Measurements from ENCODE around the gene MAP2K5. TPM values are rescaled to one million over a fixed set of nuclear protein-coding genes. Genes with fewer than 3 reads are reported as not detected.

Gene MAP2K5
- total RNA-seq, 4 donors from 2014 or later = 7.2 to 14.2 (median 9.3) TPM

DNA sequence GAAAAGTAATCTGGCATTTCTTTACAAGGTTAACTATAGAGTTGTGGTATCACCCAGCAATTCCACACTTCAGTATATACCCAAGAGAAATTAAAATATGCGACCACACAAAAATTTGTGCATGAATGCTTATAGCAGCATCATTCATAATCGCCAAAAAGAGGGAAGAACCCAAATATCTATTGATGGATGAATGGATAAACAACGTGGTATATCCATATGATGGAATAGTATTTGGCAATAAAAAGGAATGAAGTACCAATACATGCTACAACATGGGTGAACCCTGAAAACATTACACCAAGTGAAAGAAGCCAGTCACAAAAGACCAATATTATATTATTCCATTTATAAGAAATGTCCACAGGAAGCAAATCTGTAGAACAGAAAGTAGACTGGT is 274.2 kb downstream of the MAP2K5 start:
- DNase-seq (ENCODE audit: low spot score) (no peak), ATAC-seq (ENCODE audit: low FRiP score) (no peak)
- TF ChIP-seq, protein P1, sequence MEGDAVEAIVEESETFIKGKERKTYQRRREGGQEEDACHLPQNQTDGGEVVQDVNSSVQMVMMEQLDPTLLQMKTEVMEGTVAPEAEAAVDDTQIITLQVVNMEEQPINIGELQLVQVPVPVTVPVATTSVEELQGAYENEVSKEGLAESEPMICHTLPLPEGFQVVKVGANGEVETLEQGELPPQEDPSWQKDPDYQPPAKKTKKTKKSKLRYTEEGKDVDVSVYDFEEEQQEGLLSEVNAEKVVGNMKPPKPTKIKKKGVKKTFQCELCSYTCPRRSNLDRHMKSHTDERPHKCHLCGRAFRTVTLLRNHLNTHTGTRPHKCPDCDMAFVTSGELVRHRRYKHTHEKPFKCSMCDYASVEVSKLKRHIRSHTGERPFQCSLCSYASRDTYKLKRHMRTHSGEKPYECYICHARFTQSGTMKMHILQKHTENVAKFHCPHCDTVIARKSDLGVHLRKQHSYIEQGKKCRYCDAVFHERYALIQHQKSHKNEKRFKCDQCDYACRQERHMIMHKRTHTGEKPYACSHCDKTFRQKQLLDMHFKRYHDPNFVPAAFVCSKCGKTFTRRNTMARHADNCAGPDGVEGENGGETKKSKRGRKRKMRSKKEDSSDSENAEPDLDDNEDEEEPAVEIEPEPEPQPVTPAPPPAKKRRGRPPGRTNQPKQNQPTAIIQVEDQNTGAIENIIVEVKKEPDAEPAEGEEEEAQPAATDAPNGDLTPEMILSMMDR (IDR thresholded peaks at IDR 0.05) = no peak

- DNase-seq (ENCODE audit: low spot score) = no peak
- TF ChIP-seq, protein P1 (IDR thresholded peaks at IDR 0.05) = no peak
- ATAC-seq (ENCODE audit: low FRiP score) = no peak
Measured at GRCh38 chr15:67818464-67818863, 276.0 kb downstream of the MAP2K5 start.

DNA sequence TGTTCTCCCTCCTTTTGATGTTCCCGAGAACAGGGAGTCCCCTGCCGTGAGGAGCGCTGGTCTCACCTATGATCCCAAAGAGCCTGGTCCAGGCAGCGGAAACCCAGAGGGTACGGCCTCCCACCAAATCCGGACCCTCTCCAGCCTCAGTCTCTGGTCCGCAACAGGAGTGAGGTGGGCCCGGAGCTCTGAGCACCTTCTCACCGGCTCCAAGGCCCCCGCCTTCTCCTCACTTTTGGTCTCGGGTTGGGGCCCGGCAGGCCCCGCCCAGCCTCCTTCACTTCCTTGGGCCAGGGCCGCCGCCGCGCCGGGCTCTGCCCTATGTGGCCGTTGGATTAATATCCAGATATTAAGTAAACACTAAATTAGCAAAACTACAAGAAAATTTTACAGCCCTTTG is 277.1 kb downstream of the MAP2K5 start:
- TF ChIP-seq, protein P1 (IDR thresholded peaks at IDR 0.05) = no peak
- ATAC-seq (ENCODE audit: low FRiP score) = no peak
- no peak for DNase-seq (ENCODE audit: low spot score)

DNA sequence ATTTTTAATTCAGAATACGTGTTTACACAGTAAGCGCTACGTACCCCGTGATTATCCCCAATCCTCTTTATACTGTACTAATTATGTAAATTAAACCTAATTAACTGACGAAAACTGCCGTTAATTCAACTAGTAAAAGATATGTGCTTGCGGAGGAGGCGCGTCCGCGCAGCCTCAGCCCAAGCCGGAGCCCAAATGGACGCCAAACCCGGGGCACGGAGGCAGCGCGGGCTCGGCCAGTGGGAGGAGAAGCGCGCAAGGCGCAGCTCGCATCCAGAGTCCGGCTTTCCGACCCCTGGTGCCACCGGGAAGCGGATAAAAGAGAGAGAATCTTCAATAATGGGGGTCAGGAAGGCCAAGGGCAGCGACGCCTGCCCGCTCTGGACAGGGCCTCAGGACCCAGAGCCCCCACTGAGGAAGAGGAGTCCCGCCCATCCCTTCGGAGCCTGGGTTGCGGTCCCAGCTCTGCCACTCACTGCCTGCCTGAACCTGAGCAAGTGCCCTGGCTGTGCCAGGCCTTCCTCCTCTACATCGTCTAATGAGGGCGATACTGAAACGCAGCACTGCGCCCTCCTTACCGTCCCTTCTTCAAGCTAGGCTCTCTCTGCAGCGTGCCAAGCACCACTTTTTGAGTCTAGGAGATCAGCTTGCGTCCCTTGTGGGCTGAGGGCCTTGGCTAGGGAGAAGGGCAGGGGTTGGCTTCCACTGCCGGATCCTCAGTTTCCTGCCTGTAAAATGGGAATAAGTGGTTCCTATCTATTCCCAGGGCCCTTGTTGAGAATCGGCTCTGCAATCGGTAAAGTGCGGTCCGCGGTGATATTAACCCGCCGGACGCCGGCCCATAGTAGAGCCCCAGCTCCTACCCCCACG is 277.9 kb downstream of the MAP2K5 start:
- ATAC-seq (ENCODE audit: low FRiP score) = no peak

DNA sequence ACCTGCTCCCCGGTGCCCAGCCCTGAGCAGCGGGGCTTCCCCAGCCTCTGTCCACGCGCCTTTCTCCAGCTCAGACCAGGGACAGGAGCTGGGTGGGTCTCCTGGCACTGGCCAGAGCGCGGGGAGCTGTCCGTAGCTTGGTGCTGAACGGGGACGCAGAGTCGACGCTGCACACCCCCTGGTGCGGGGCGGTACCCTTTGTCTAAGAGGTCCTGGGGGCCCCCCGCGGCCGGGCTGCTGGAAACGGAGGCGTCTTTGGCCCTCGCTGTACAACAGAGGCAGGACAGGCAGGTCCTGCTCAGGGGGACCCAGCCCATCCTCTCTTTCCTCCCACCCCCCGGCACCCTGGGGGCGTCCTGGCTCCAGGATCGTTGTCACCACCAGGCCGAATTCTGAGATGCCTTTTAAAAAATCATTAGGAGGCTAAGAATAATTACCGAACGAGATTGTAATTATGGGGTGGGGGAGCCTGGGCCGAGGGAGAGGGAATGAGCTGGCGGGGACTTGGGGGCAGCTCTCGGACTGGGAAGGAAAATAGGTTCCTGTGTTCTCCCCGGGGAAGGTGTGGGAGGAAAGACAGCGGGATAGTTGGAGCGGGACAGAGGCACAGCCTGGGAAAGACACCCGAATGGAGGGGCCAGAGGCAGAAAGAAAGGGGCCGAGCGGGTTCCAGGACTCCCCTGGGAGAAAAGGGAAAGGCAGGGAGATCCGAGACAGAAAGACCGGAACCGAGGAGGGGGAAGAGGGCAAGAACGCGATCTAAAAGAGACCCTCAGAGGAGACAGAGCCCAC is 278.7 kb downstream of the MAP2K5 start:
- no peak for DNase-seq (ENCODE audit: low spot score)
- TF ChIP-seq, protein P1 (IDR thresholded peaks at IDR 0.05) = no peak
- ATAC-seq (ENCODE audit: low FRiP score) = no peak

More for the DNA sequence above, 277.9 kb downstream of the MAP2K5 start:
- DNase-seq (ENCODE audit: low spot score) = no peak
- TF ChIP-seq, protein P1 (IDR thresholded peaks at IDR 0.05) = no peak

DNA sequence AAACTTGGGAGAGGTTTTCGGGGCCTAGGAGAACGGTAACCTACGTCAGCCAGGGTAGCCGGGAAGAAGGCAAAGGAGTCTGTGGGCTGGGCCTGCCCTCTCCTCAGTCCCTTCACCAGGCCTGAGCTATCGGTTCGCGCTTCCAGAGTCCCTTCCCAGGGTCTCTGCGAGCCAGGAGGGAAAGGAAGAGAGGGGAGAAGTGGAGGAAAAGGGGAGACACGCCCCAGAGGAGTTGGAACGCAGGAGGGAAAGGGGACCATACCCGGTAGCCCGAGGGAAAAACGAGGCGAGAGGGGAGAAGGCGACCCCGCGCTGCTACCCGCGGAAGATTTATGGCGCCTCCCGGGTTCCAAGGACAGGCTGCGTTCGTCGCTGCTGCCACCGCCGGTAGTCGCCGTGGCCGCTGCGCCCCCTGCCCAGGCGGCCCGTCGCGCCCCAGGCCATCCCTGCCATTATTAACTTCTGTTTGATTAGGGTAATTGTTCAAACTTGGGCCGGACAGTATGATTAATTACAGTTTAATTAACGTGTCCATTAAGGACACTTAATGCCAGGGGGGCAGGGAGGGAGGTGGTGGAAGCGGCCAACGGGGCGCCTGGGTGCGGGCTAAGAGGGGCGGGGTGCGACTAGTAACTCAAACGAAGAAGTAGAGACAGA is 279.4 kb downstream of the MAP2K5 start:
- TF ChIP-seq, protein P1 (IDR thresholded peaks at IDR 0.05) = no peak
- DNase-seq (ENCODE audit: low spot score) (no peak), ATAC-seq (ENCODE audit: low FRiP score) (no peak)

Measured in omental fat pad (tissue), 4 donors.